ENCODE results near the gene KLF11. TPM values are rescaled to one million over a fixed set of nuclear protein-coding genes. Genes with fewer than 3 reads are reported as not detected.

KLF11 gene
- 3.1 to 4.7 TPM (median 3.9 TPM) in 5 replicates for total RNA-seq (2022; extraction: Qiagen RNA extraction)

GRCh38 chr2:10043256-10043905, at the start of gene KLF11:
Gene KLF11 (plus strand): TSS chr2:10043550. CDS start chr2:10043717, 167 bp downstream.

GRCh38 chr2:10079870-10080535, 36.7 kb downstream of the KLF11 start, which contains the start of gene CYS1:
Gene CYS1 (minus strand): TSS chr2:10080411. CDS start chr2:10080223, 188 bp downstream.

Other genes with a start within 250 kb of the KLF11 start
- gene TAF1B, start 200.1 kb upstream of the KLF11 start, total RNA-seq (2022; extraction: Qiagen RNA extraction): 22.9 to 41.9 TPM (median 24.9 TPM) in 5 replicates
- gene GRHL1, start 91.9 kb upstream of the KLF11 start, total RNA-seq (2022; extraction: Qiagen RNA extraction): 0.88 to 1.5 TPM (median 1.1 TPM) in 5 replicates
- 1.1 to 2.0 TPM (median 1.5 TPM) in 5 replicates for gene CYS1, start 36.9 kb downstream of the KLF11 start, total RNA-seq (2022; extraction: Qiagen RNA extraction)
- gene RRM2, start 79.2 kb downstream of the KLF11 start, total RNA-seq (2022; extraction: Qiagen RNA extraction): 190 to 245 TPM (median 220 TPM) in 5 replicates